Common myeloid progenitor, CD34-positive (primary cell): ENCODE data around the gene CUEDC1.

ENCODE experiments used
- CTCF ChIA-PET: fragments of 350-600 bp; sonication (Branson Sonifier 250); formaldehyde crosslinking; loops from one replicate; lab custom pipeline; 2021; ENCODE audit warnings: antibody characterized with exemption; lab: Charles Lee
- POLR2A ChIA-PET: fragments of 350-600 bp; sonication (Branson Sonifier 250); formaldehyde crosslinking; loops from one replicate; lab custom pipeline; 2021; ENCODE audit warnings: antibody characterized with exemption; lab: Charles Lee
- DNase-seq, 3 donors: peaks; one replicate each; pipeline versions ENCODE4 v3.0.0 to v3.0.0-alpha.2; 2013
- H3K27ac ChIP-seq, 2 experiments: 1 replicate in 1 of 2; 2 replicates in 1 of 2; pipeline ENCODE4 v1.7.0; 2013; ENCODE audit warnings: inconsistent platforms in 2 of 2, low read length in 2 of 2, mild to moderate bottlenecking in 2 of 2, low read depth in 1 of 2, moderate library complexity in 1 of 2; ENCODE audit not compliant: severe bottlenecking in 2 of 2, insufficient read depth in 1 of 2, poor library complexity in 1 of 2
- H3K27me3 ChIP-seq, 5 experiments: replicated peaks in 2 of 5; 1 replicate in 3 of 5; 2 replicates in 2 of 5; pipeline versions ENCODE4 v1.6.1 to v1.7.0; 2013; ENCODE audit warnings: low read length in 4 of 5, mild to moderate bottlenecking in 2 of 5, moderate library complexity in 2 of 5, inconsistent platforms in 1 of 5; ENCODE audit not compliant: insufficient read depth in 5 of 5, control insufficient read depth in 4 of 5
- H3K36me3 ChIP-seq, 4 experiments: 1 replicate in 2 of 4; 2 replicates in 2 of 4; pipeline versions ENCODE4 v1.6.1 to v1.7.0; 2013; ENCODE audit warnings: low read length in 3 of 4, control low read depth in 1 of 4, mild to moderate bottlenecking in 1 of 4; ENCODE audit not compliant: control insufficient read depth in 4 of 4, insufficient read depth in 4 of 4
- H3K4me1 ChIP-seq, 4 experiments: 1 replicate in 3 of 4; 2 replicates in 1 of 4; pipeline versions ENCODE4 v1.6.1 to v1.7.1; 2013; ENCODE audit warnings: low read length in 3 of 4, mild to moderate bottlenecking in 3 of 4, control low read depth in 1 of 4, inconsistent platforms in 1 of 4, moderate library complexity in 1 of 4; ENCODE audit not compliant: control insufficient read depth in 4 of 4, insufficient read depth in 4 of 4; ENCODE audit errors: control extremely low read depth in 1 of 4
- H3K4me3 ChIP-seq, 7 experiments: 1 replicate in 4 of 7; 2 replicates in 3 of 7; pipeline versions ENCODE4 v1.5.1 to v1.7.0; 2013; ENCODE audit warnings: mild to moderate bottlenecking in 7 of 7, low read length in 6 of 7, moderate library complexity in 6 of 7, inconsistent platforms in 2 of 7, low read depth in 2 of 7, control low read depth in 1 of 7; ENCODE audit not compliant: insufficient read depth in 4 of 7, control insufficient read depth in 1 of 7; ENCODE audit errors: extremely low read depth in 1 of 7
- H3K9me3 ChIP-seq, 5 experiments: 1 replicate in 4 of 5; 2 replicates in 1 of 5; pipeline versions ENCODE4 v1.6.1 to v1.7.1; 2013; ENCODE audit warnings: low read length in 4 of 5, mild to moderate bottlenecking in 2 of 5, inconsistent platforms in 1 of 5, low read depth in 1 of 5, moderate library complexity in 1 of 5; ENCODE audit not compliant: control insufficient read depth in 4 of 5, insufficient read depth in 2 of 5; ENCODE audit errors: control extremely low read depth in 1 of 5
- WGBS: methylation state at CpG from one replicate; pipeline ENCODE4 v1.1.5; 2013; ENCODE audit not compliant: insufficient coverage; 5-methylcytosine and 5-hydroxymethylcytosine counted together

Gene CUEDC1

GRCh38 chr17:57947369-57947768 is 7.8 kb downstream of the CUEDC1 start:
- H3K27ac ChIP-seq = no peak overlapping the region
- WGBS = 89% methylated on average over 5 of the region's 9 CpGs
- peak overlapping the region in 6 of 7 experiments; percentile 46 to 79 (median 63) for H3K4me3 ChIP-seq

GRCh38 chr17:57946798-57947358 is 8.3 kb downstream of the CUEDC1 start:
- Histone ChIP-seq H3K4me3 (peak overlapping the region; percentile 28 to 79 (median 60)), H3K9me3 (no peaks in the 10 kb centered on the region), H3K4me1 (peaks cover 29 to 59% (median 50%) of the 10 kb centered on the region in 4 experiments), H3K27ac (no peak overlapping the region), H3K27me3 (no peaks in the 10 kb centered on the region), H3K36me3 (no peaks in the 10 kb centered on the region)
- WGBS = 2% methylated on average over 10 of the region's 10 CpGs
- CTCF ChIA-PET = interaction anchor here (0.7 to 4.6 kb wide), 21 partner anchors 9 to 87 kb away, joined by 3 to 35 read pairs (median 4); partner anchors contain the start of gene VEZF1
- POLR2A ChIA-PET = interaction anchor here (1.2 kb wide), 1 partner anchor 40 kb away, joined by 3 read pairs; no protein-coding TSS in a partner anchor
- DNase-seq = peak; percentile 77 to 94 (median 94)

More at GRCh38 chr17:57947369-57947768, 7.8 kb downstream of the CUEDC1 start:
- ChIA-PET CTCF (interaction anchor here (0.7 to 4.6 kb wide), 23 partner anchors 8 to 88 kb away, joined by 3 to 35 read pairs (median 4); partner anchors contain the start of gene VEZF1), POLR2A (interaction anchor here (1.2 kb wide), 1 partner anchor 39 kb away, joined by 3 read pairs; no protein-coding TSS in a partner anchor)
- DNase-seq = no peak
- H3K9me3 ChIP-seq = no peaks in the 10 kb centered on the region
- peaks cover 29 to 59% (median 51%) of the 10 kb centered on the region in 4 experiments for H3K4me1 ChIP-seq
- no peaks in the 10 kb centered on the region for H3K27me3 ChIP-seq
- H3K36me3 ChIP-seq = no peaks in the 10 kb centered on the region

GRCh38 chr17:57945996-57946797 is 9.0 kb downstream of the CUEDC1 start:
- ChIA-PET POLR2A (interaction anchor here (1.1 kb wide), 1 partner anchor 78 kb away, joined by 3 read pairs; no protein-coding TSS in a partner anchor), CTCF (interaction anchor here (0.6 to 4.6 kb wide), 16 partner anchors 8 to 661 kb away, joined by 3 to 35 read pairs (median 4); no protein-coding TSS in a partner anchor)
- no peak overlapping the region for H3K27ac ChIP-seq
- peak overlapping the region; percentile 28 to 79 (median 60) for H3K4me3 ChIP-seq
- peak in 2 of 3 donors; percentile 59 to 70 for DNase-seq
- no peaks in the 10 kb centered on the region for H3K36me3 ChIP-seq
- peaks cover 28 to 64% (median 50%) of the 10 kb centered on the region in 4 experiments for H3K4me1 ChIP-seq
- WGBS = 8% methylated on average over 5 of the region's 6 CpGs
- H3K27me3 ChIP-seq = peaks cover 0 to 2% (median 0%) of the 10 kb centered on the region in 5 experiments
- no peaks in the 10 kb centered on the region for H3K9me3 ChIP-seq

GRCh38 chr17:57944908-57945307 is 10.3 kb downstream of the CUEDC1 start:
- ChIA-PET CTCF (interaction anchor here (1.4 to 1.8 kb wide), 4 partner anchors 26 to 55 kb away, joined by 3 to 4 read pairs (median 4); no protein-coding TSS in a partner anchor), POLR2A (interaction anchor here (1.1 kb wide), 1 partner anchor 77 kb away, joined by 3 read pairs; no protein-coding TSS in a partner anchor)
- peaks cover 28 to 65% (median 48%) of the 10 kb centered on the region in 4 experiments for H3K4me1 ChIP-seq

GRCh38 chr17:57943645-57944044 is 11.6 kb downstream of the CUEDC1 start:
- H3K4me1 ChIP-seq = peaks cover 28 to 59% (median 45%) of the 10 kb centered on the region in 4 experiments
- CTCF ChIA-PET = interaction anchor here (0.7 to 1.8 kb wide), 7 partner anchors 26 to 87 kb away, joined by 3 to 5 read pairs (median 3); no protein-coding TSS in a partner anchor

More at GRCh38 chr17:57944908-57945307, 10.3 kb downstream of the CUEDC1 start:
- Histone ChIP-seq H3K9me3 (no peaks in the 10 kb centered on the region), H3K36me3 (no peaks in the 10 kb centered on the region), H3K4me3 (no peak overlapping the region), H3K27ac (no peak overlapping the region), H3K27me3 (peaks cover 0 to 2% (median 0%) of the 10 kb centered on the region in 5 experiments)
- 100% methylated on average over 2 of the region's 6 CpGs for WGBS
- DNase-seq = no peak

GRCh38 chr17:57943140-57943539 is 12.1 kb downstream of the CUEDC1 start:
- no peak overlapping the region for H3K27ac ChIP-seq
- H3K4me1 ChIP-seq = peaks cover 23 to 54% (median 40%) of the 10 kb centered on the region in 4 experiments
- H3K9me3 ChIP-seq = no peaks in the 10 kb centered on the region

More at GRCh38 chr17:57943645-57944044, 11.6 kb downstream of the CUEDC1 start:
- no peak overlapping the region for H3K27ac ChIP-seq
- no peaks in the 10 kb centered on the region for H3K9me3 ChIP-seq
- no peak for DNase-seq
- no peaks in the 10 kb centered on the region for H3K36me3 ChIP-seq
- H3K4me3 ChIP-seq = no peak overlapping the region
- peaks cover 0 to 2% (median 0%) of the 10 kb centered on the region in 5 experiments for H3K27me3 ChIP-seq
- POLR2A ChIA-PET = interaction anchor here (0.6 kb wide), 1 partner anchor 30 kb away, joined by 3 read pairs; no protein-coding TSS in a partner anchor
- WGBS = 100% methylated on average over 1 of the region's 3 CpGs

More at GRCh38 chr17:57943140-57943539, 12.1 kb downstream of the CUEDC1 start:
- POLR2A ChIA-PET = interaction anchor here (0.5 kb wide), 1 partner anchor 36 kb away, joined by 3 read pairs; no protein-coding TSS in a partner anchor
- peaks cover 0 to 2% (median 0%) of the 10 kb centered on the region in 5 experiments for H3K27me3 ChIP-seq
- DNase-seq = peak; percentile 34 to 62 (median 60)
- 42% methylated on average over 2 of the region's 6 CpGs for WGBS
- CTCF ChIA-PET = interaction anchor here (1.2 to 1.8 kb wide), 5 partner anchors 26 to 87 kb away, joined by 3 to 4 read pairs (median 3); no protein-coding TSS in a partner anchor
- no peak overlapping the region for H3K4me3 ChIP-seq
- no peaks in the 10 kb centered on the region for H3K36me3 ChIP-seq
